ENCODE data around the gene CADPS2.

DNA sequence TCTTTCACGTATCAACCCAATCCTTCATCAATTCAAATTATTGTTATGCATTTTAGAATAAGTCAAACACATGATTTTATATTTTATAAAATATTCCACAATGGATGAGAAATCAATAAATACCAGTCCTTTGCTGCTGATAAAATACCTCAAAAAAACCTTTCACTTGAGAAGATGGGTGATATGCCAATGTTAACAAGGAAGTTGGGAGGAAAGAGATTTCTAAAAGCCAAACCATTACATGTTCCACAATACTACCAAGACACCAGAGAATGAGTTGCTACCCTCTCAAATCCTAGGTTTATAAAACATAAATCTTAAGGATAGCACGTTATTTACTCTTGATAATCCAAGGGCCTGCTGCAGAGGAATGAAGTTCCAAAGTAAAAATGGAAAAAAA, 201.8 kb downstream of the CADPS2 start:
- TF ChIP-seq, protein P1, sequence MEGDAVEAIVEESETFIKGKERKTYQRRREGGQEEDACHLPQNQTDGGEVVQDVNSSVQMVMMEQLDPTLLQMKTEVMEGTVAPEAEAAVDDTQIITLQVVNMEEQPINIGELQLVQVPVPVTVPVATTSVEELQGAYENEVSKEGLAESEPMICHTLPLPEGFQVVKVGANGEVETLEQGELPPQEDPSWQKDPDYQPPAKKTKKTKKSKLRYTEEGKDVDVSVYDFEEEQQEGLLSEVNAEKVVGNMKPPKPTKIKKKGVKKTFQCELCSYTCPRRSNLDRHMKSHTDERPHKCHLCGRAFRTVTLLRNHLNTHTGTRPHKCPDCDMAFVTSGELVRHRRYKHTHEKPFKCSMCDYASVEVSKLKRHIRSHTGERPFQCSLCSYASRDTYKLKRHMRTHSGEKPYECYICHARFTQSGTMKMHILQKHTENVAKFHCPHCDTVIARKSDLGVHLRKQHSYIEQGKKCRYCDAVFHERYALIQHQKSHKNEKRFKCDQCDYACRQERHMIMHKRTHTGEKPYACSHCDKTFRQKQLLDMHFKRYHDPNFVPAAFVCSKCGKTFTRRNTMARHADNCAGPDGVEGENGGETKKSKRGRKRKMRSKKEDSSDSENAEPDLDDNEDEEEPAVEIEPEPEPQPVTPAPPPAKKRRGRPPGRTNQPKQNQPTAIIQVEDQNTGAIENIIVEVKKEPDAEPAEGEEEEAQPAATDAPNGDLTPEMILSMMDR (IDR thresholded peaks at IDR 0.05): no peak
- no peak for TF ChIP-seq POLR2A (IDR thresholded peaks at IDR 0.05)

Measured in right lobe of liver (tissue), 4 donors.